ENCODE data around the gene RCCD1. TPM values are rescaled to one million over a fixed set of nuclear protein-coding genes. Genes with fewer than 3 reads are reported as not detected.

The RCCD1 gene
- total RNA-seq, 1 experiment from 2014 or later, result 38.5 TPM

DNA sequence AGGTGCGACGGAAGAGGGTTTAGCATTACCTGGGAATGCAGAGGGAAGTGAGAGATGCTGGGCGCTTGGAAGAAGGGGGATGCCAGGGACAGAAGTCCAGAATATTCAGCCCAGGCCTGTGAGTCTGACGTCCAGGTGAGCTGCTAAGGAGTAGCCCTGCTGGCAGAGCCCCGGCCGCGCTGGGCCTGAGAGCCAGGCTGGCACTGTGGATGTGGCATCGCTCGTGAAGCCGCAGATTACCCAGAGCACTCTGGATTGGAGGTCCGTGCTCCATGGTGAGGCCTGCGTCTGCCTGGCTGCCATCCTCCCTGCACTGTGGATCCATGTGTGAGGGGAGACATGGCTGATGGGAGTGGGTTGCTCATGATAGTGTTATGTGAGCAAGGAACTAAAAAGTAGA lies 37.1 kb upstream of the RCCD1 start:
- Histone ChIP-seq H3K4me3 (replicated peaks in 1 of 2; ENCODE audit: low read depth in 1 of 2, low read length in 2 of 2) (no peak overlapping the region), H4K20me1 (ENCODE audit: insufficient read depth) (no peaks in the 10 kb centered on the region), H3K36me3 (ENCODE audit: control insufficient read depth in 1 of 2, insufficient read depth in 2 of 2, low read length in 2 of 2) (peaks cover 2 to 4% of the 10 kb centered on the region in 2 experiments; a peak in 3 of 4 replicates), H3K27me3 (ENCODE audit: insufficient read depth, low read length) (no peaks in the 10 kb centered on the region), H3K9ac (ENCODE audit: low read length) (no peak overlapping the region), H3K4me2 (ENCODE audit: low read length) (no peak overlapping the region), H3K79me2 (ENCODE audit: insufficient read depth, low read length) (no peaks in the 10 kb centered on the region), H2AFZ (ENCODE audit: low read depth, low read length, poor library complexity, severe bottlenecking) (no peak overlapping the region), H3K9me2 (ENCODE audit: insufficient read depth) (no peaks in the 10 kb centered on the region), H3K27ac (ENCODE audit: low read depth, low read length) (no peak overlapping the region), H3K4me1 (ENCODE audit: control insufficient read depth in 1 of 2, insufficient read depth in 2 of 2, low read length in 2 of 2) (no peaks in the 10 kb centered on the region), H3K9me3 (ENCODE audit: control insufficient read depth in 1 of 2, insufficient read depth in 1 of 2, low read depth in 1 of 2, low read length in 2 of 2) (no peaks in the 10 kb centered on the region)
- TF ChIP-seq RAD21 (IDR thresholded peaks at IDR 0.05; ENCODE audit: low read depth) (no peak), EZH2phosphoT487 (IDR thresholded peaks at IDR 0.05; ENCODE audit: borderline replicate concordance) (no peak)
- BruUV-seq (replicated peaks), result no TSS peak
- ATAC-seq (no peak), DNase-seq (ENCODE audit: low read depth, low spot score) (no peak)
- intact Hi-C loops (cut with micrococcal nuclease), result no loop called here
- RAD21 ChIA-PET (ENCODE audit: low non-redundant PET in 1 of 2, low total read pairs in 2 of 2, uncharacterized antibody in 2 of 2, unreplicated experiment in 2 of 2), result no interaction called here
- CTCF ChIA-PET, result no interaction called here
- POLR2A ChIA-PET, result no interaction called here

DNA sequence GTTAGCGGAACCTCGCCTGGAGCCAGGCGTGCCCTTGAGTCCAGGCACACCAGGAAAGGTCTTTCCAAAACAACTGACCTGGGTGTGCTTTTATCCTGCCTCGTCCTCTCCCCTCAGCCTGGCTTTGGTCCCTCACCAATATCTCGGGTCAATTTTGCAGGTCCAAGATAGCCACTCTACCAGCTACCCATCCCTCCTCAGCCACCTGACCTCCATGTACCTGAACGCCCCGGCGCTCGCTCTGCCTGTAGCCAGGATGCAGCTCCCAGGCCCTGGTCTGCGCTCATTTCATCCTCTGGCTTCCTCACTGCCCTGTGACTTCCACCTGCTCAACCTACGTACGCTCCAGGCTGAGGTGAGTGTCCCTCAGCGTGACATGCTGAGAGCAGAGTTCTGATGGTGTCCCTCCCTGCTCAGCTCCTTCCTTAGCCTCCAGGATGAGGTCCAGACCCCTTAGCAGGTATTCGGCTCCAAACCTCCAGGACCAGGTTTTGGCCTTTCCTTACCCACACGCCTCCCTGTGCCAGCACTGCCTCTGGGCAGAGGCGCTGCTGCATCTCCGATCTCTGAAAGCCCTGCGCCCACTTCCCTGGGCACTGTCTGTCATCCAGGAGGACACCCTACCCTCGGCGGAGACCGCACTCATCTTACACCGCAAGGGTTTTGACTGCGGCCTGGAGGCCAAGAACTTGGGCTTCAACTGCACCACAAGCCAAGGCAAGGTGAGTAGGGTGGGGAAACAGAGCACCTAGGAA lies 36.5 kb upstream of the RCCD1 start:
- H3K4me3 ChIP-seq (replicated peaks in 1 of 2; ENCODE audit: low read depth in 1 of 2, low read length in 2 of 2), result no peak overlapping the region
- no peak overlapping the region for H3K9ac ChIP-seq (ENCODE audit: low read length)
- no peaks in the 10 kb centered on the region for H3K4me1 ChIP-seq (ENCODE audit: control insufficient read depth in 1 of 2, insufficient read depth in 2 of 2, low read length in 2 of 2)
- BruUV-seq (replicated peaks), result no TSS peak
- no peak overlapping the region for H3K4me2 ChIP-seq (ENCODE audit: low read length)
- no peak overlapping the region for H3K27ac ChIP-seq (ENCODE audit: low read depth, low read length)
- H3K36me3 ChIP-seq (ENCODE audit: control insufficient read depth in 1 of 2, insufficient read depth in 2 of 2, low read length in 2 of 2), result peaks cover 2 to 4% of the 10 kb centered on the region in 2 experiments; a peak in 3 of 4 replicates
- ChIA-PET CTCF (no interaction called here), RAD21 (ENCODE audit: low non-redundant PET in 1 of 2, low total read pairs in 2 of 2, uncharacterized antibody in 2 of 2, unreplicated experiment in 2 of 2) (no interaction called here), POLR2A (no interaction called here)
- no peaks in the 10 kb centered on the region for H3K79me2 ChIP-seq (ENCODE audit: insufficient read depth, low read length)
- H4K20me1 ChIP-seq (ENCODE audit: insufficient read depth), result no peaks in the 10 kb centered on the region
- DNase-seq (ENCODE audit: low read depth, low spot score) (no peak), ATAC-seq (no peak)
- H2AFZ ChIP-seq (ENCODE audit: low read depth, low read length, poor library complexity, severe bottlenecking), result no peak overlapping the region
- no peak for TF ChIP-seq POLR2AphosphoS5 (IDR thresholded peaks at IDR 0.05; ENCODE audit: low read depth, low read length)
- no peak for TF ChIP-seq CBX3 (IDR thresholded peaks at IDR 0.05; ENCODE audit: low read depth)
- no peak for TF ChIP-seq FOSL1 (IDR thresholded peaks at IDR 0.05; ENCODE audit: low read depth)
- H3K27me3 ChIP-seq (ENCODE audit: insufficient read depth, low read length), result no peaks in the 10 kb centered on the region
- no peaks in the 10 kb centered on the region for H3K9me2 ChIP-seq (ENCODE audit: insufficient read depth)
- intact Hi-C loops (cut with micrococcal nuclease), result no loop called here
- H3K9me3 ChIP-seq (ENCODE audit: control insufficient read depth in 1 of 2, insufficient read depth in 1 of 2, low read depth in 1 of 2, low read length in 2 of 2), result no peaks in the 10 kb centered on the region
